Measurements from ENCODE around the gene TBC1D1.

Gene TBC1D1

DNA sequence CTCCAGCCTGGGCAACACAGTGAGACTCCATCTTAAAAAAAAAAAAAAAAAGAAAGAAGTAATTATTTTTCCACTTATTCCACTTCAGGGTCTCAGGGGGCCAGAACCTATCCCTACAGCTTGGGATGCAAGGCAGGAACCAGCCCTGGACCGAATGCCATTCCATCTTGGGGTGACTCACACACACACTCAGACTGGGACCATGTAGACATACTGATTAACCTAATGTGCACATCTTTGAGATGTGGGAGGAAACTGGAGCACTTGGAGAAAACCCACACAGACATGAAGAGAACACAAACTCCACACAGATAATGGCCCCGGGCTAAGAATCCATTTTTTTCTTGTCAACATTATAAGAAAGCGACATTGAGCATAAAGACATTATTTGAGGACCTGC lies 201.8 kb downstream of the TBC1D1 start:
- in situ Hi-C loops (cut with MboI; ENCODE audit: low sequenced_read_pairs), result no loop called here

DNA sequence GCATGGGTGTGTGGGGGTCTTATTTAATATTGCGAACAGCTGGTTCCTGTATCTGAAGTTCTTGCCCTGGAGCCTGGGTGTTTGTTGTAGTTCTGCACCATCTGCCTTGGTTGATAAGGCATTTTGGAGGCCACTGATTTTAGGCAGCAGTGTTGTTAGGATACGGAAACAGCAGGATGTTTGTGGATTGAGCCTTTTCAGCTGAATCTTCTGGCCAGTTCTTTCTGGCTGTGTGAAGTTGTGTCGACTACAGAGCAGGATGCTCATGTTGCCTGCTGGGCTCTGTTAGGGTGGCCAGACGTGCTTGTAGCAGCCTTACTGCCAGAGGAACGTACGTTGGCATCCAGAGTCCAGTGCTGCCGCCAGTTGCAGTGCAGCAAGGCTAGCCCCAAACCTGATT lies 203.5 kb downstream of the TBC1D1 start:
- in situ Hi-C loops (cut with MboI; ENCODE audit: low sequenced_read_pairs), result no loop called here

DNA sequence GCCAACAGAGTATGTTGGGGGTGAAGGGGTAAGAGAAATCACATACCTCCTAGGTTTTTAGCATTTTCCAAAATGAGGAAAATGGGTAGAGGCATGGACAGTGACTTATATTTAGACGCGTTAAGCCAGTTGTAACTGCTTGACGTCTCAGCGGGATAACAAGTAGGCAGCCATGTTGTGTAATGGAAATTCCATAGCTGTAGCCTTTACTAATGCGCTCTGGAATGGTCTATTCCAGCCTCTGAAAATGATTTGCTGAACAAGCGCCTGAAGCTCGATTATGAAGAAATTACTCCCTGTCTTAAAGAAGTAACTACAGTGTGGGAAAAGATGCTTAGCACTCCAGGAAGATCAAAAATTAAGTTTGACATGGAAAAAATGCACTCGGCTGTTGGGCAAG lies 204.8 kb downstream of the TBC1D1 start:
- in situ Hi-C loops (cut with MboI; ENCODE audit: low sequenced_read_pairs), result no loop called here

DNA sequence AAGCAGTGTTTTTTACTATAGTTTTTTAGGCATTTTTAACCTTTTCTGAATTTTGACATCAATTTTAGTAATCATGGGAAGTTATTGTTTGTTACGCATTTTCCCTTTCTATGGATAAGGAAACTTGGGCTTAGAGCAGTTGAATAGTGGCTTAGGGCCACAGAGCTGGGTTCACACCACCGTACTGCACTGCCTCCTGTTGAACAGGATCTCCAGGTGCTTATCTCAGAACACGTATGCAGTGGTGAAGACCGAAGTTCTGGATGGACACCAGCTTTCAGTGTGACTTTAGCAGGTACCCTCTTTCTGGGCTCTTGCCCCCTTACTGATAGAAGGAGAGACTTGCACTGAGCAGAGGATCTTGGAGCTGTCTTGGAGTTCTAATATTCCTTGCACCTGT lies 206.9 kb downstream of the TBC1D1 start:
- in situ Hi-C loops (cut with MboI; ENCODE audit: low sequenced_read_pairs), result no loop called here

DNA sequence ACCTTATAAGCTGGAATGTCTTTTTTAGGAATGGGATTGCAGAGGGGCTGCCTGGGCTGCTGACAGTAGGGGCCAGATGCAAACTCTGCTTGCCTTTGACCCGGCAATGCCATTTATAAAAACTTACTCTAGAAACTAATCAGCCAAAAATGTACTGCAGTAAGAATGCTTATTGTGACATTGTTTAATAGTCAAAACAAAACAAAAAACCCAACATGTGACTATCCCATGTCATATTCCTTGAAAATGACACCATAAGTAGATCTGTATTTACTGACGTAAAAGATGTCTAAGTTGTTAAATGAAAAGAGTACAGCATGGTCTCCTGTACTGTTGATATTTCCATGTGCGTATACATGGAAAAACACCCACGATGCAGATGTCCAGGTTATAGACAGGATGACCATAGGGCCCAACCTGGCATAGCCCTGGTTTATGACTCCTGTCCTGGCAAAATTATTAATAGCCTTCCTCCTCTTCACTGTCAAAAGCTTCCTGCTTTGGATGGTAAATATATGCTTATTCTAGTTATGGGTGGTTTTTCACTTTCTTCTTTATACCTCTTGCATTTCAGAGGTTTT lies 208.2 kb downstream of the TBC1D1 start:
- in situ Hi-C loops (cut with MboI; ENCODE audit: low sequenced_read_pairs), result no loop called here

DNA sequence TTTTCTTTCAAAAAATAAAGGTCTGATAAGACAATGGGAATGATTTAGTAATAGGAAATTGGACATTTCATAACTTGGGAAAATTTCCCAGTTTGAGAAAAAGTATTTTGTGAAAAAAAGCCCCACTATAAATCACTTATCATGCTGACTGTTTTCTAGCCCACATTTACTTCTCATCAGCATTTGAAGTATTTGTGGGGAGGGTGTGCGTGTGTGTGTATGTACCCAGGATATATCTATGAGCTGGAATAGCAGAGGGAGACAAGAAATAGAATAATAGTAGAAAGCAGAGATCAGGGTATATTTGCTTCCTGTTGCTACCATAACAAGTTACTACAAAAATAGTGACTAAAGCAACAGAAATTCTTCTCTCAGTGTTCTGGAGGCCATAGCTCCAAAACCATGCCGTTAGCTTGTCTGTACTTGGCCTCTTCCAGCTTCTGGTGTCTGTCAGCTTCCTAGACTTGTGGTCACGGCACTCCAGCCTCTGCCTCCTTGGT lies 209.1 kb downstream of the TBC1D1 start:
- in situ Hi-C loops (cut with MboI; ENCODE audit: low sequenced_read_pairs), result no loop called here

DNA sequence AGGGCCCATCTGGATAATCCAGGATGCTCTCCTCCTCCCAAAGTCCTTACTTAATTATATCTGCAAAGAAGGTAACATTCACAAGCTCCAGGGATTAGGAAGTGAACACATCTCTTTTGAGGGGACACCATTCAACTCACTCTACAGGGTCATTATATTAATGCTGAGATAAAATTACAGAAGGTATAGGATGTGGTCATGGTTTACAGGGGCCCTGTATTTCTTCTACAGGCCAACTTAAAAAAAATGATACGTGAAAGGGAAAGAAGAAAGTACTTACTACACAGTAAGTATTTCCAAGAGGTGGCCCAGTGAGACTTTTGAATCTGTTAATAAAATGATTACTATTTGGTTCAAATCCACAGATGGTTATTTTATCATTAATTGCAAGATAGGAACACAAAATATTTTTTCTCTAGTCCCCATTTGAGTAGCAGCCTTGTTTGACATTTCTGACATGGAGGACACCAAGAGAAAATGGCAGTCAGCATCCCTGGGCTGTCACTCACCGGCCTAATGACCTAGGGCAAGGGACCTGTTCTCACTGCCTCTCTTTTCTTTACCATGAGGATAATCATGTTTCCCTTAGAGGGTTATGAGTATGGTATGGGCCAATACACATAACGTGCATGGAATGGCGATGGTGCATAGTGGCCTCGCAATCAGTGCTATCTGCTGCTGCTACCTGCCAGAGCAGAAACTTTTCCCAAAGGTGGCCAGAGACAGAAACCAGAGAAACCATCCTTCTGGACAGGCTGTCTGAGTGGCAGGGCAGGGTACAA lies 209.8 kb downstream of the TBC1D1 start:
- in situ Hi-C loops (cut with MboI; ENCODE audit: low sequenced_read_pairs), result no loop called here

DNA sequence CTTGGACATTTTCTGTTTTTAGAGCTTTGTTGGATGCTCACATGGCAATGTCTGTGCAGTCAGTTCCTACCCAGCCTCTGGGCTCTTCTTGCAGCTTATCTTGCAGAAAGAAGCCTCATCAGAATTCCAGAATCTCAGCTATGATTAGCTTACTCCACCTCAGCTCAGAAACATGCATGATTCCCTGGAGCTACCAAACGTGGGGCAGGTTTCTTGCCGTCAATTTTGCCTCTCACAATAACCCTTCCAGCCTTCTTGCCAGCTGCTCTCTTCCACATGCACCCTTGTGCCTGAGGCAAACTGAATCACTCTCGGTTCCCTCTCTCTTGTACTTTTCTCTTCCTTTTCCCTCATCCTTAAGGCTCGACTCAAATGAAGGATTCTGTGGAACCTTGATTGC lies 210.7 kb downstream of the TBC1D1 start:
- in situ Hi-C loops (cut with MboI; ENCODE audit: low sequenced_read_pairs), result no loop called here

DNA sequence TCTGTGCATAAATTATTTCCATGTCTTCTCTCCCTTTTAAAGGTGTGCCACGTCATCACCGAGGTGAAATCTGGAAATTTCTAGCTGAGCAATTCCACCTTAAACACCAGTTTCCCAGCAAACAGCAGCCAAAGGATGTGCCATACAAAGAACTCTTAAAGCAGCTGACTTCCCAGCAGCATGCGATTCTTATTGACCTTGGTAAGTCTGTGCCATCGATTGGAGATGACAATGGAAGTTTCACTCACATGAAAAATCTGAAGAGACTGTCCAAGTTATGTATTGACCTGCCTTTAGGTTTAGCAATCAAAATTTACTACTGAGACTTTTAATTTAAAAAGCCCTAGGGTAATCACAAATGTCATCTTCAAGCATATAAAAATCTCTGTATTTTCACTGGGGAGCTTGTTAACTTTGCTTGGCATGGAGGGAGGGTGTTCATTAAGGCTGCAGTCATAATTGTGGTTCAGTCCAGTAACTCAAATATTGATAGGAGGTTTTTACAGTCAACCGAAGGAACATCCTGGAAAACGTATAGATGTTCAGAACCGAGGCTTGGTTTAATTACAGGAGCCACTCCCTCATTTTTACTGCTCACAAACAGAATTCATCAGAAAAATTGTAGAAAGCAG lies 212.2 kb downstream of the TBC1D1 start:
- in situ Hi-C loops (cut with MboI; ENCODE audit: low sequenced_read_pairs), result no loop called here

DNA sequence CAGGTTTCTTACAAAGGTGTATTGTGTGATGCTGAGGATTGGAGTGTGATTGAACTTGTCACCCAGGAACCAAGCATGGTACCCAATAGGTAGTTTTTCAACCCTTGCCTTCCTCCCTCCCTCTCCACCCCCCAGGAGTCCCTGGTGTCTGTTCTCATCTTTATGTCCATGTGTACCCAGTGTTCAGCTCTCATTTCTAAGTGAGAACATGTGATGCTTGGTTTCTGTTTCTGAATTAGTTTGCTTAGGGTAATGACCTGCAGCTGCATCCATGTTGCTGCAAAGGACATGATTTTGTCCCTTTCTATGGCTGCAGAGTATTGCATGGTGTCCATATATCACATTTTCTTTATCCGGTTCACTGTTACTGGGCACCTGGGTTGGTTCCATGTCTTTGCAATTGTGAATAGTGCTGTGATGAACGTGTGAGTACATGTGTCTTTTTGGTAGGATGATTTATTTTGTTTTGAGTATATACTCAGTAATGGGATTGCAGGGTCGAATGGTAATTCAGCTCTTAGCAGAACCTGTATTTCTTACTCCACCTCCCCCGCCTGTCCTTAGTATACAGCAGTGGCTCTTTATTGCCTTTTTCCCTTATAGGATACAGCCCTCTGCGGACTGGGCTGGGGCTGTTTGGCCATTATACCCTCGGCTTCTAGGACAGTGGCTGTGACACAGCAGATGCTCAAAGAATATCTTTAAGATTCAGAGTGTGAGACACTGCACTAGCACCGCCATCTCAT lies 214.8 kb downstream of the TBC1D1 start:
- in situ Hi-C loops (cut with MboI; ENCODE audit: low sequenced_read_pairs), result no loop called here

DNA sequence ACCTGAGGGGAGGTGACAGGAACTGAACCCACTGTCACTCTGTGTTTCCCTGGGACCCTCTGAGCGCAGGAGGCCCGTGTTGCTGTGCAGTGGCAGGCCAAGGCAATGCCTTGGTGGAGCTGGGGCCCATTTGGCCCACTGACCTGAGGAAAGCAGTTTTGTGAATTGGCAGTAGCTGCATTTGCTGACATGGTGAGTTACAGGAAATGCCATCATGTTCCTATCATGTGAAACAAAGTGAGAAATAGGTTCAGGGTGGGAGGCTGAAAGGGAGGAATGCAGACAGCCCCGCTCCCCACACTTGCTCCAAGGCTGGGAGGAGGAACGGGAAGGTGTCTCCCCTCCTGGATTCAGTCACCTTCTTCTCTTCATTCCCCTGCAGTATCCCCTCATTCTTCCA lies 215.4 kb downstream of the TBC1D1 start:
- in situ Hi-C loops (cut with MboI; ENCODE audit: low sequenced_read_pairs), result no loop called here

DNA sequence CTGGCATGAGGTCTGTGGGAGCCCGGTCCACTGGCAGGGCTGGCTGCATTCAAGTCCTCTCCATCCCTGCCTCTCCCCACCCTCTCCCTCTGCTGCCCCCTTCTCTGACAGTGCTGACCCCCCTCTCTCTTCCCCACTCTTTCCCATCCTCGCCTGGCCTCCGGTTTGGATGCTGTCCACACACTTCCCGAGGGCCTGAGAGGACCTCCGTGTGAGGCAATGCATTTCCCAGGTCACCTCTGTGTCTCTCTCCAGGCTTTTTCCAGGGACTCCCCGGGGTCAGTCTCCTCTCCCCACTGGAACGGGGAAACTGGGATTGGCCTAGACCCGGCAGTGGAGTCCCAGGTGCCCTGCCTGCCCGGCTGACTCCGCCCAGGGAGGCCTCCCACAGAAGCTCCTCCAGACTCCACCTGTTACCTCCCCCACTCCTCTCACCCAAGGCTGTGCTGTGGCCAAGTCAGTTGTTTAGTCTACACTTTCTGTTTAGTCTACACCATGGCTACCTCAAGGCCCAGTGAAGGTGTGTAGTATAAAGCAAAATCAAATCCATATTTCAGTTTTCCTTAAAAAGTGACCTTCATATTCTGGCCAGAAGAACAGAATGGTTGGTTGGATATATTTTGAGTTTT lies 216.1 kb downstream of the TBC1D1 start:
- in situ Hi-C loops (cut with MboI; ENCODE audit: low sequenced_read_pairs), result no loop called here

DNA sequence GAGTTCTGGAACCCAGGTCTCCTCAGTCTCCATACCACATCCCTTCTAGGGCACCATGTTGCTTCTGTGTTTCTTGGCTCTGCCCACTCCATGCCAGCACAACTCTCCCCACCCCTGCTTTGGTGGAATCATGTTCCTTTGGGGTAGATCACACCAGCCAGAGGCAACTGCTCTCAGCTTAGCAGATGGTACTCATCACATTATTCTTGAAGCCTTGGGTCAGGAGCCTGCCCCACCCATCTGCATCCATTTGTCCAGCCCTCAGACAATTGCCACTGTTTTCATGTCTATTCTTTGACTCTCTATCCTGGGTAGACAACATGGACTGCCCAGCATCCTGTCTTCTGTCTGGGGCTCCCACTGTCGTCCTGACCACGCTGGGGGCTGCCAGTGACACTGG lies 216.9 kb downstream of the TBC1D1 start:
- in situ Hi-C loops (cut with MboI; ENCODE audit: low sequenced_read_pairs), result no loop called here

DNA sequence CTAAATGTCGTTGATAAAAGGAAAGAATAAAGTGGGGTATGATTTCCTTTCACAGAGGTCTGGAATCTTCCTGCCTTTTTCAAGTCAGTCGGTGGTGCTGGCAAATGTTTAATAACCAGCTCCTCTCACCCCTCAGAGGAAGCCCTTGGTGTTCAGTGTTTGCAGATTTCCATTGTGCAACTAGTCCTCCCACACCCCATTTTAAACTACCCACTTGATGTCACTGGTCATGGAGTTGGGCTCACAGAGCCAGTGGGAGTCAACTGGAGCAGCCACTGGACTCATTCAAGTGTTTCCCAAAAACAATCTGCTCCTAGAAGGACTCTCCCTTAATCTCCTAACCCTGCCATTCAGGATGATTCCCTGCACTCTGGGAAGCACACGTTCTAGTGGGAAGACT lies 218.5 kb downstream of the TBC1D1 start:
- in situ Hi-C loops (cut with MboI; ENCODE audit: low sequenced_read_pairs), result no loop called here

DNA sequence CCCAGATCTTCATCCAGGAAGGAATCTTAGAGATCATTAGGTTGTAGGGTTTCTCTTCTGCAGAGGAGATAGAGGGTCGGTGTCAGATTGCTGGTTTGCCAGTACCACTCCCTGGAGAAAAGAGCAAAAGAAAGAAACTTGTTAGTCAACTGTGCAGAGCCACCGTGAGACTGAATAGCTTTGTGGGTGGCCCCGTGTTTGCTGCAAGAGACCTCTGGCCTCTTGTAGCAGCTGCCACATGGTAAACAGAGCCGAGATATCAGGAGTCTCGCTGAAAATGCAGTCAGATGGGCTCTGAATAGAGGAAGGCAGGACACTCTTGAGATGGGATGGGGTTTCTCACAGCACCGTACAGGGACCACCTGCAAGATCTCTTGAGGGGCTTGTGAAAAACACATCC lies 219.0 kb downstream of the TBC1D1 start:
- in situ Hi-C loops (cut with MboI; ENCODE audit: low sequenced_read_pairs), result no loop called here

DNA sequence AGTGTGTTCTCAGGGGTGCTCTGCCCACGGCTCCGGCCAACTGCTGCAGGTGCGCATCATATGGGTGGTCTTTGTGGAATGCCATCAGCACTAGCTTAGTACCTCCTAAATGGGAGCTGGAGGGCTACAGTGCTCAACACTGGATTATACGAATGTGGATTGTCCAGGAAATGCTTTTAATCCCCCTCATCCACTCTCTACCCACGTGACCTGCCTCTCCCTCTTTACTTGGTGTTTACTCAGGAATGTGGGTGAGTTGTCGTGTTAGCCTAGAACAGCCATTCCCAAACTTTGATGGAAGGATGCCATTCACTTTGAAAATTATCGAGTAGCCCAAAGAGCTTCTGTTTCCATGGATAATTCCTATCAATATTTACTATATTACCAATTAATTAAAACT lies 220.1 kb downstream of the TBC1D1 start:
- in situ Hi-C loops (cut with MboI; ENCODE audit: low sequenced_read_pairs), result no loop called here

DNA sequence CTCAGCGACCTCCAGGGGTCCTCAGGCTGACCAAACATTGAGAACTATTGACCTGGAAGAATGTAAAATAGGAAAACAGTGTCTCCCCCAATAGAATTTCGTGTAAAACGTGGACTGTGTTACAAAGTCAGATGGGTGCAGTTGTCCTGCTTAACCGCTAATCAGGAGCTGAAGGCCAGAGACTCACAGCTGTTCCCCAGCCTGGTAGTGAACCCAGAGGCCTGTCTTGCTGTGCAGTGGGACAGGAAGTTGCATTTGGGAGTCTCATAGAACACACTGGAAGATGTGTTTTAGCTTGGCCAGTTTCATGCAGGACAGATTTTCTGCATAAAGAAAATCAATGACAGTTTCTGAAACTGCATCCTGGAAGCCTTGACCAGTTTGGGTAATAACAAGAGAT lies 220.8 kb downstream of the TBC1D1 start:
- in situ Hi-C loops (cut with MboI; ENCODE audit: low sequenced_read_pairs), result no loop called here

DNA sequence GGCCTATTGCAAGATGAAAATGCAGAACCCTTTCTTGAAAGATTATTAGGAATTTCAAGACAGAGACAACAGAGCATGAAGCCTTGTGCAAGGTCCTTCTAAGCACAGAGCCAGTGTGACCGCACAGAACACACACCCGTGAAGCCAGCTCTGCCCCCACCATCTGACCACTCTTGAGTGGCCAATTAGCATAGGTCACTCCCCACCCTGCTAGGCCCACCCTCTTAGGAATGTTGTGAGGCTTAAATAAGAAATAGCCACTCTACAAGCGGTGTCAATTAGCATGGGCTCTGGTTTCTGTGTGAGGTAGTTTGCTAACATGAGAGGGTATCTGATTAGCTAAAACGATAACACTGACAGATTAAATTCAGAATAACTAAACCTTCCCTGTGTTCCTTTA lies 222.2 kb downstream of the TBC1D1 start:
- in situ Hi-C loops (cut with MboI; ENCODE audit: low sequenced_read_pairs), result no loop called here

DNA sequence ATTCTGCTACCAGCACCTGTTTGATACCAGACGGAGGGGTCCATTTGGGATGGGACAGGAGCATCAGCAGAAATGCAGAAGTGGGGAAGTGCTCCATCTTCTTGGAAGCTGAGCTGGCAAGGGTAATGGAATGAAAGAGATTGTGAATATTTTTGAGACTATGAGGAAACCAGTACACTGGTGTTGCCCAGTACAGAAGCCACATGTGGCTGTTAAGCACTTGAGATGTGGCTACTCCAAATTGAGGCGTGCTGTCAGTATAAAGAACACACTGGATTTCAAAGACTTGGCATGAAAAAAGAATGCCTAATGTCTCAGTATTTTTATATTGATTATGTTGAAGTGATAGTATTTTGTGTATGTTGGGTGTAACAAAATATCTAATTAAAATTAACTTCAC lies 222.7 kb downstream of the TBC1D1 start:
- in situ Hi-C loops (cut with MboI; ENCODE audit: low sequenced_read_pairs), result no loop called here

DNA sequence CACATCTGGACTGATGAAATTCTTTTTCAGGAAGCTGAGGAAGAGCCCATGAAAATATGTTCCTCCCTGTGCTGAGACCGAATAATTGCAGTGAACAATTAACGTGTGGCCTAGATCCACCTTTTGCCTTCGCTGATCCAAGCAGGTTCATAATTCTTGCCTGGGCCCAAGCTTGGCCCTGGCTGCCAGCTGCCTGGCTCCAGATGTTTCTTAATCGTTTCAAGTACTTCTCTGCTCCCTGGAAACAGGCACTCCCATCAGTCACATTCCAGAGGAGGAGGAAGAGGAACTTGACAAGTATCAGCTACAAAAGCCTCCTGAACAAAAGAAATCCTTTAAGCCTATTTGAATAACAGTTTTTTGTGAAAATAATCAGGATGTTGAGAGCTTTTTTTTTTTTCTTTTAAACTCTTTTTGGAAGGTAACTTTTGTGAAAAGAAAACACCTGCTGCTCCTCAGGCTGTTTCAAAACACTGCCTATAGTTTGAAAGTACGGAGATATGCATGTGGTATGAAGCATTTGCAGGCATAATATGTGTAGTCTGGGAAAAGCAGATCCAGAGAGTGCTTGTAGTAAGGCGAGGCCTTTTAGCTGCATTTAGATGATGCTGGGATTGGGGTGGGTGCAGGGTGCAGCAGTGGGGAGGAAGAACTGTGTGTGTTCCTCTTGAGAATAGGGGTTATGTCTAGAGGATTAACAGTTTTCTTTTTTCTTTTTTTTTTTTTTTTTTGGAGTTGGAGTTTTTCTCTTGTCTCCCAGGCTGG lies 223.7 kb downstream of the TBC1D1 start:
- in situ Hi-C loops (cut with MboI; ENCODE audit: low sequenced_read_pairs), result no loop called here
